Activated naive CD8-positive, alpha-beta T cell treated with anti-CD3 and anti-CD28 coated beads, Interleukin-2, amount 50 U/mL, for 24 hours (primary cell): Measurements from ENCODE around the gene MYO5B.
"Not testable (repeated sequence)": the region's sequence is repeated elsewhere in the genome, so short reads cannot be mapped to it uniquely, and the experiment has no call there.

Experiments
- ATAC-seq: fragments of 150-1000 bp; cut with Tn5 transposase; one replicate; pipeline ENCODE4 v1.10.0; 2021
- DNase-seq: peaks from one replicate; pipeline ENCODE4 v3.0.0; 2021
- H3K27ac Mint-ChIP-seq: one replicate; pipeline ENCODE4 v1.8.0; 2021; ENCODE audit warnings: mild to moderate bottlenecking, mixed read lengths
- H3K27me3 Mint-ChIP-seq: one replicate; pipeline ENCODE4 v1.8.0; 2021; ENCODE audit warnings: mixed read lengths
- H3K36me3 Mint-ChIP-seq: one replicate; pipeline ENCODE4 v1.8.0; 2021; ENCODE audit warnings: low read depth, mixed read lengths
- H3K4me1 Mint-ChIP-seq: one replicate; pipeline ENCODE4 v1.8.0; 2021; ENCODE audit warnings: mixed read lengths
- H3K4me3 Mint-ChIP-seq: one replicate; pipeline ENCODE4 v1.8.0; 2021; ENCODE audit warnings: mild to moderate bottlenecking, moderate library complexity, mixed read lengths
- H3K9me3 Mint-ChIP-seq: one replicate; pipeline ENCODE4 v1.8.0; 2021; ENCODE audit warnings: mixed read lengths

Gene MYO5B

DNA sequence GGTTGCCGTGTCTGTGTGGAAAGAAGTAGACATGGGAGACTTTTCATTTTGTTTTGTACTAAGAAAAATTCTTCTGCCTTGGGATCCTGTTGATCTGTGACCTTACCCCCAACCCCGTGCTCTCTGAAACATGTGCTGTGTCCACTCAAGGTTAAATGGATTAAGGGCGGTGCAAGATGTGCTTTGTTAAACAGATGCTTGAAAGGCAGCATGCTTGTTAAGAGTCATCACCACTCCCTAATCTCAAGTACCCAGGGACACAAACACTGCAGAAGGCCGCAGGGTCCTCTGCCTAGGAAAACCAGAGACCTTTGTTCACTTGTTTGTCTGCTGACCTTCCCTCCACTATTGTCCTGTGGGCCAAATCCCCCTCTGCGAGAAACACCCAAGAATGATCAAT, 394.5 kb downstream of the MYO5B start:
- H3K9me3 Mint-ChIP-seq, ATAC-seq, DNase-seq, H3K27ac Mint-ChIP-seq, H3K4me3 Mint-ChIP-seq, H3K27me3 Mint-ChIP-seq: not testable (repeated sequence)
- Mint-ChIP-seq H3K36me3 (peaks cover 19% of the 10 kb centered on the region), H3K4me1 (peaks cover 24% of the 10 kb centered on the region)

DNA sequence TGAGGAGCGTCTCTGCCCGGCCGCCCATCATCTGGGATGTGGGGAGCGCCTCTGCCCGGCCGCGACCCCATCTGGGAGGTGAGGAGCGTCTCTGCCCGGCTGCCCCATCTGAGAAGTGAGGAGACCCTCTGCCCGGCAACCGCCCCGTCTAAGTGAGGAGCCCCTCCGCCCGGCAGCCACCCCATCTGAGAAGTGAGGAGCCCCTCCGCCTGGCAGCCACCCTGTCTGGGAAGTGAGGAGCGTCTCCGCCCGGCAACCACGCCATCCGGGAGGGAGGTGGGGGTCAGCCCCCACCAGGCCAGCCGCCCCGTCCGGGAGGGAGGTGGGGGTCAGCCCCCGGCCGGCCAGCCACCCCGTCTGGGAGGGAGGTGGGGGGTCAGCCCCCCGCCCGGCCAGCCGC, 395.1 kb downstream of the MYO5B start:
- H3K27me3 Mint-ChIP-seq, ATAC-seq, H3K9me3 Mint-ChIP-seq, H3K4me3 Mint-ChIP-seq, DNase-seq, H3K27ac Mint-ChIP-seq: not testable (repeated sequence)
- H3K36me3 Mint-ChIP-seq: peaks cover 19% of the 10 kb centered on the region
- H3K4me1 Mint-ChIP-seq: peaks cover 23% of the 10 kb centered on the region

DNA sequence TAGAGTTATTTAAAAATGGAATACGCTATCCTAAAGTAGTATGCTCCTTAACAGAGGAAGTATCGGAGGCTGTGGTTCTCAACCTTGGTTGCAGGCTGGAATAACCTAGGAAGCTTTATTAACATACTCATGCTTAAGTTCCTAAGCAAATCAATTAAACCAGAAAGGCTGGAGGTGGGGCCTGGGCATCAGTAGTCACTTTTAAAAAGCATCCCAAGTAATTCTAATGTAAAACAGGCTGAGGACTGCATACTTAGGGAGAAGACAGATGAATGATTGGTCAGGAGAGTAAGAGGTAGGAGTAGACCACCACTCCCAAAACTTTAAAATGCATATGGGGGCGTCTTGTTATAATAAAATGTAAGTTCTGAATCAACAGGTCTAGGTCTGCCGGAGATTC, 396.9 kb downstream of the MYO5B start:
- Mint-ChIP-seq H3K4me3 (no peak overlapping the region), H3K27ac (no peak overlapping the region), H3K36me3 (peaks cover 25% of the 10 kb centered on the region), H3K4me1 (peaks cover 17% of the 10 kb centered on the region), H3K27me3 (no peaks in the 10 kb centered on the region), H3K9me3 (no peaks in the 10 kb centered on the region)
- ATAC-seq (no peak), DNase-seq (no peak)

DNA sequence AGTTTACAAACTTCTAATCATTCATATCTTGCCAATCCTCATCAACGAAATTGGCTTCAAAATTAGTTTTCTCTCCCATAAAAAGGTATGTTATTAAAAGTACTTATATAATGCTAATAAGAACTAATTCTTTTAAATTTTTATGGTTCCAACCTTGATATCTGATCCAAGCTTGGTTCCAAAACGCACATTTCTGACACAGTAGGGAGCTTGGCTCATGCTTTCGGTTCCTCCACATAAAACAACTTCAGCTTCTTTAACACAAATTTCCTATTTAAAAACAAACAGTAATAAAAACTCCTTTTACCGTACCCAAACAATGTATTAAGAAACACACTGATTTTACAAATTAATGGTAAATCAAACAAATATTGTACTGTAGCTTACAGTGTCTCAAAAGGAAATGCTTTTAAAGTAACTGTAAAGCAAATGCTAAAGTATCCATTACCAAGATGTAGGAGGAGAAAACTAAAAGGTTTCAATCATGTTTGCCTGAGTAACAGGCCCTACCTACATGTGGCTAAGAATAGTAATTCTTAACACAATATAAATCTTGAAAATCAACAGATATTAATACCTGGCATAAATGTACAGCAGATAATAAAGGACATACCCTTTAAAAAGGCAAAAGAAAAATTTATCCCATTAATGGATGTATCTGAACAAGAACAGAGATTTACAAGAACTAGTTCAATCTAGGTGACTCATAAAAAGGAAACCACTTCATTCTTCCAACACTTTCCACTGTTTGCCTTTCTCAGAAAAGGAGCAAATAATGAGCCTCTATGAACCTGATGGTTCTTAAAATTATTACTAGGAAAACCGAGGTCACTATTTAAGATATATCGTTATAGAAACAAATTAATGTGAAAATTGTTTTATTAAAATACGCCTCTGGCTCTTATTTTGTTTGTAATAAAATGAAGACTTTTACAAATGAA, 399.1 kb downstream of the MYO5B start:
- peaks cover 30% of the 10 kb centered on the region for H3K36me3 Mint-ChIP-seq
- H3K4me3 Mint-ChIP-seq: no peak overlapping the region

GRCh38 chr18:49794743-49795142, 400.2 kb downstream of the MYO5B start:
- H3K27me3 Mint-ChIP-seq: no peaks in the 10 kb centered on the region
- peaks cover 36% of the 10 kb centered on the region for H3K36me3 Mint-ChIP-seq
- no peak overlapping the region for H3K27ac Mint-ChIP-seq
- DNase-seq: no peak
- no peaks in the 10 kb centered on the region for H3K9me3 Mint-ChIP-seq
- no peak for ATAC-seq
- peaks cover 24% of the 10 kb centered on the region for H3K4me1 Mint-ChIP-seq
- H3K4me3 Mint-ChIP-seq: no peak overlapping the region

More for the DNA sequence above, 399.1 kb downstream of the MYO5B start:
- Mint-ChIP-seq H3K4me1 (peaks cover 17% of the 10 kb centered on the region), H3K27ac (peak overlapping the region; percentile 68), H3K9me3 (no peaks in the 10 kb centered on the region), H3K27me3 (no peaks in the 10 kb centered on the region)
- ATAC-seq (no peak), DNase-seq (no peak)

- not testable (repeated sequence) for H3K9me3 Mint-ChIP-seq, H3K4me3 Mint-ChIP-seq, DNase-seq, H3K27me3 Mint-ChIP-seq
- Mint-ChIP-seq H3K27ac (peak overlapping the region; percentile 54), H3K4me1 (peaks cover 44% of the 10 kb centered on the region), H3K36me3 (peaks cover 56% of the 10 kb centered on the region)
- ATAC-seq: peak; percentile 67
These were observed 405.3 kb downstream of the MYO5B start for GRCh38 chr18:49789560-49790134.

DNA sequence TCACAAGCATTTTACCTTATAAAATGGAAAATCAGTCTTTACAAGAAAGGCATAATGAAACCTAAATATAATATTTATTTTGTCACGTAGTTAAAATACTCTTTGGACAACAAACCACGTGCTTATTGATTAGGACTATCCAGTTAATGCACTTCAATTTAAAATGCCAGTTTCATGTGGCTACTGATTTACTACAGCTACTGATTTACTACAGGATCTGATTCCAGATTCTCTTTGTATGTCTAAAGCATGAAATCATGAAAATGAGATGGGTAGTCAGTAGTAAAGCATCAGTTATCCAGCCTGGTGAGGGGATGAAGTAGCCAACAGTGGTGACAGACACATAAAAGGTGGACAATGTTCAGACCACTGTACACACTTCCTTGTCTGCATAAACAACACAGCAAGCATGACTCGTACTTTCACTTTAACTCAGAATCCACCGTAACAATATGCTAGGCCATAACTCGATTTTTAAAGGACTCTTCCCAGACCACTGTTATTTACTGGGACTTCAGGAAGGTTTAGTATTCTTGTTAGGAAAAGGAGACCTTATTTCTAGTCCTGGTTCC, 406.5 kb downstream of the MYO5B start:
- no peak overlapping the region for H3K27ac Mint-ChIP-seq
- ATAC-seq (no peak), DNase-seq (no peak)
- H3K36me3 Mint-ChIP-seq: peaks cover 61% of the 10 kb centered on the region
- H3K4me3 Mint-ChIP-seq: peak overlapping the region; percentile 21
- H3K9me3 Mint-ChIP-seq: no peaks in the 10 kb centered on the region
- H3K27me3 Mint-ChIP-seq: no peaks in the 10 kb centered on the region
- peaks cover 46% of the 10 kb centered on the region for H3K4me1 Mint-ChIP-seq

- no peak overlapping the region for H3K4me3 Mint-ChIP-seq
- ATAC-seq: no peak
- no peak overlapping the region for H3K27ac Mint-ChIP-seq
- peaks cover 65% of the 10 kb centered on the region for H3K36me3 Mint-ChIP-seq
- H3K27me3 Mint-ChIP-seq: no peaks in the 10 kb centered on the region
- H3K4me1 Mint-ChIP-seq: peaks cover 46% of the 10 kb centered on the region
- DNase-seq: no peak
- no peaks in the 10 kb centered on the region for H3K9me3 Mint-ChIP-seq
These were observed 408.8 kb downstream of the MYO5B start for GRCh38 chr18:49786019-49786720.

- DNase-seq (no peak), ATAC-seq (no peak)
- no peaks in the 10 kb centered on the region for H3K27me3 Mint-ChIP-seq
- peaks cover 59% of the 10 kb centered on the region for H3K36me3 Mint-ChIP-seq
- H3K27ac Mint-ChIP-seq: no peak overlapping the region
- no peak overlapping the region for H3K4me3 Mint-ChIP-seq
- H3K9me3 Mint-ChIP-seq: no peaks in the 10 kb centered on the region
- H3K4me1 Mint-ChIP-seq: peaks cover 38% of the 10 kb centered on the region
These were observed 410.3 kb downstream of the MYO5B start for GRCh38 chr18:49784427-49785185.

DNA sequence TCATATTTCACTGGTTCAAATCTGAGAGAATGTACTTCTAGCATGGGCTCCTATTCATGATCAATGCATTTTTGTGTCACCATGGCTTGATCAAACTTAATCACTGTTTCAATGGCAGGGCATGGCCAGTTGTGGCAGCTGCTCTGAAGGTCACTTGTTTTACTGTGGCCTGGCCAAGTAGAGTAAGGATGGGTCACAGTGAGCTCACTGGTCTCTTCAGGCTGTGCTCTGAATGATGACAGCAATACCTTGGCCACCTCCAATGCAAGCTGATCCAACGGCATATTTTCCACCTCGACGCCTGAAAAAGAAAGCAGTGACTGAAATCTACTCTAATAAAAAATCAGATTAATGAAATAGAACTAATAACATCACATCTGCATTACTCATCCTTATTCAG, 411.3 kb downstream of the MYO5B start:
- not testable (repeated sequence) for H3K4me3 Mint-ChIP-seq, H3K9me3 Mint-ChIP-seq, DNase-seq, ATAC-seq, H3K27me3 Mint-ChIP-seq, H3K27ac Mint-ChIP-seq
- peaks cover 58% of the 10 kb centered on the region for H3K36me3 Mint-ChIP-seq
- peaks cover 29% of the 10 kb centered on the region for H3K4me1 Mint-ChIP-seq

DNA sequence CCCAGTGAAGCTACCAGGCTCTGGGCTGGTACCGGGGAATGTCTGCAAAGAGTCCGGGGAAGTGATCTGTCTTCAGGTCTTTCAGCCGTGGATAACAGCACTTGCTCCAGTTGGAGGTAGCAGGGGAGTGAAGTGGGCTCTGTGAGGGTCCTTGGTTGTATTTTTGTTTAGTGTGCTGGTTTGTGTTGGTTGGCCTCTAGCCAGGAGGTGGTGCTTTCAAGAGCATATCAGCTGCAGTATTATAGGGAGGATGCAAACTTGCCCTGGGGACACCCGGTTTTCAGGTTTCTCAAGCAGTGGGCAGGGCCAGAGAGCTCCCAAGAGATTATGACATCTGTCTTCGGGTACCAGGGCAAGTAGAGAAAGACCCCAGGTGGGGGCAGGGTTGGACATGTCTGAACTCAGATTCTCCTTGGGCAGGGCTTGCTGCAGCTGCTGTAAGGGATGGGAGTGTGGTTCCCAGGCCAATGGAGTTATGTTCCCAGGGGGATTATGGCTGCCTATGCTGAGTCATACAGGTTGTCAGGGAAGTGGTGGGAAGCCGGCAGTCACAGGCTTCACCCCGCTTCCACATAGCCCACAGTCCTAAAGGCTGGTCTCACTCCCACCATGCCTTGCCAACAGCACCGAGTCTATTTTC, 416.0 kb downstream of the MYO5B start:
- peaks cover under 1% of the 10 kb centered on the region for H3K4me1 Mint-ChIP-seq
- ATAC-seq (no peak), DNase-seq (no peak)
- no peaks in the 10 kb centered on the region for H3K27me3 Mint-ChIP-seq
- H3K27ac Mint-ChIP-seq: no peak overlapping the region
- peaks cover 23% of the 10 kb centered on the region for H3K9me3 Mint-ChIP-seq
- H3K4me3 Mint-ChIP-seq: no peak overlapping the region
- H3K36me3 Mint-ChIP-seq: peaks cover 46% of the 10 kb centered on the region
